Kidney (tissue), 14 donors: ENCODE measurements around the gene SYT1. TPM values are rescaled to one million over a fixed set of nuclear protein-coding genes. Genes with fewer than 3 reads are reported as not detected.

Source experiments
- DNase-seq, 5 donors: peaks; one replicate each; pipeline ENCODE4 v3.0.0-alpha.2; 2013 to 2020
- FAIRE-seq: peaks from 2 replicates; lab custom pipeline; 2012; peaks lifted over from hg19 to GRCh38; lab: Jason Lieb, UNC
- H3K27ac ChIP-seq, 2 donors: one replicate each; pipeline ENCODE4 v1.7.0; 2013; ENCODE audit warnings: low read depth in 2 of 2, low read length in 2 of 2, inconsistent platforms in 1 of 2
- H3K27me3 ChIP-seq: one replicate; pipeline ENCODE4 v1.7.1; 2013; ENCODE audit warnings: low read length, inconsistent platforms; ENCODE audit not compliant: control insufficient read depth, insufficient read depth
- H3K36me3 ChIP-seq, 3 donors: one replicate each; pipeline versions ENCODE4 v1.7.0 to v1.7.1; 2013; ENCODE audit warnings: low read length in 3 of 3, control low read depth in 1 of 3, inconsistent platforms in 1 of 3; ENCODE audit not compliant: insufficient read depth in 3 of 3, control insufficient read depth in 2 of 3
- H3K4me1 ChIP-seq, 3 donors: one replicate each; pipeline versions ENCODE4 v1.7.0 to v1.7.1; 2013; ENCODE audit warnings: low read length in 3 of 3, inconsistent platforms in 1 of 3, low read depth in 1 of 3; ENCODE audit not compliant: control insufficient read depth in 2 of 3, insufficient read depth in 2 of 3
- H3K4me3 ChIP-seq, 3 donors: one replicate each; pipeline versions ENCODE4 v1.7.0 to v1.8.1; 2013; ENCODE audit warnings: low read length in 3 of 3, control low read depth in 1 of 3, inconsistent platforms in 1 of 3
- H3K9ac ChIP-seq, 3 donors: one replicate each; pipeline versions ENCODE4 v1.7.0 to v1.7.1; 2013; ENCODE audit warnings: low read length in 3 of 3, control low read depth in 1 of 3, inconsistent platforms in 1 of 3
- H3K9me3 ChIP-seq, 3 donors: one replicate each; pipeline versions ENCODE4 v1.7.0 to v1.7.1; 2013; ENCODE audit warnings: low read length in 3 of 3, control low read depth in 1 of 3, inconsistent platforms in 1 of 3; ENCODE audit not compliant: control insufficient read depth in 2 of 3, insufficient read depth in 1 of 3
- intact Hi-C: fragments of 100-400 bp; cut with DNase I; formaldehyde crosslinking; loops from one replicate; pipeline ENCODE4 v1.11.1; 2022
- microRNA-seq: library from miRNA; unstranded; fragments of <30 nt; microRNA quantifications from one replicate; pipeline ENCODE4 v1.2.0, GENCODE V29; 2020
- polyA plus RNA-seq: library from polyadenylated mRNA; stranded (reverse); fragments of 350-450 nt; fragmentation: Illumina TruSeq; extraction: RNeasy Lipid Tissue Mini Kit (QIAGEN cat#74804); gene quantifications from one replicate; pipeline ENCODE4 v1.2.3, GENCODE V29; 2014; ENCODE audit warnings: low read depth, low replicate concordance; ENCODE audit not compliant: insufficient read depth
- total RNA-seq: library from RNA; stranded (reverse); fragmentation: NEBNext Ultra II Directional; extraction: Animal tissue kit (Norgen Biotek cat#: 25700); gene quantifications from one replicate; pipeline ENCODE4 v1.2.1, GENCODE V29; 2021
- TF ChIP-seq, protein P1 (sequence below): IDR thresholded peaks from 3 replicates; pipeline ENCODE4 v1.5.1; 2012; ENCODE audit warnings: mild to moderate bottlenecking, moderate library complexity, borderline replicate concordance; ENCODE audit not compliant: insufficient read depth; ENCODE audit errors: extremely low read depth
- donor health status: control.
- donor health status: control.
- donor health status: control.
- donor health status: control.
- donor health status: control.
- donor health status: DM: yes; HTN: yes; CAD: no.
- donor health status: Normal renal cell carcinoma (clear cell type).

Gene SYT1
- total and polyA plus RNA-seq, 2 donors from 2014 or later: 0.69 to 1.2 TPM

DNA sequence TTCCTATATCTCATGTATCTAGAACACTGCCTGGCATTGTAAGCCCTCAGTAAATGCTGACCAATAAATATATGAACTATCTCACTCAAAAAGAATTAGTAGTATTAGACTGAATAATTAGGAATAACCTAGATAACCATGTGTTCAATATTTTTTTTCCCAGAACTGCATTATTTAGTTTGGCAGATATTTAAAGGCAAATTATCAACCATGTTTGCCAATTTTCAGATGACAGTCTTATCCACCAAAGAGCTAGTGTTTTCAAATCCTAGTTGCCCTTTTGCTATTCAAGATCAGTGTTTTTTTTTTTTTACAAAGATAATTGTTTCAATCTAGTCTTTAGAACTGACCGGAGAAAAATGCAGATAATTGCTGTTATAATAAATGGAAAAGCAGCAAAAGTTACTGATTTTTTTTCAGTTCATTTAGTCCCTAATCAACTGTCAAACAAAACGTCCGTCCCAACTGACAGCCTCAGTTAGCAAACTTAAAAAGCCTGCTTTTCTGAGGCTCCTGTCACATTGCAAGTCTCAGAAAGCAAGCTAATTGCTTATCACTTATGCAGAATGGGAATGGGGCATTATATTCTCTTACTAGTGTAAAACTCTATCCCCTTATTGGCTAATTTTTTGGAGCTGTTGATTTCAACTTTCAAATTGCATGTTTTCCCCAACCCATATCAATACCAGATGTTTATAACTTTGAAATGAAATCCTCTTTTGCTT is 623.0 kb downstream of the SYT1 start:
- no peak overlapping the region for H3K27ac ChIP-seq
- no peaks in the 10 kb centered on the region for H3K27me3 ChIP-seq
- no peak for DNase-seq
- no peak for FAIRE-seq
- no peaks in the 10 kb centered on the region for H3K36me3 ChIP-seq
- intact Hi-C loops: no loop called here
- no peak overlapping the region for H3K9ac ChIP-seq
- no peaks in the 10 kb centered on the region for H3K4me1 ChIP-seq
- TF ChIP-seq, protein P1, sequence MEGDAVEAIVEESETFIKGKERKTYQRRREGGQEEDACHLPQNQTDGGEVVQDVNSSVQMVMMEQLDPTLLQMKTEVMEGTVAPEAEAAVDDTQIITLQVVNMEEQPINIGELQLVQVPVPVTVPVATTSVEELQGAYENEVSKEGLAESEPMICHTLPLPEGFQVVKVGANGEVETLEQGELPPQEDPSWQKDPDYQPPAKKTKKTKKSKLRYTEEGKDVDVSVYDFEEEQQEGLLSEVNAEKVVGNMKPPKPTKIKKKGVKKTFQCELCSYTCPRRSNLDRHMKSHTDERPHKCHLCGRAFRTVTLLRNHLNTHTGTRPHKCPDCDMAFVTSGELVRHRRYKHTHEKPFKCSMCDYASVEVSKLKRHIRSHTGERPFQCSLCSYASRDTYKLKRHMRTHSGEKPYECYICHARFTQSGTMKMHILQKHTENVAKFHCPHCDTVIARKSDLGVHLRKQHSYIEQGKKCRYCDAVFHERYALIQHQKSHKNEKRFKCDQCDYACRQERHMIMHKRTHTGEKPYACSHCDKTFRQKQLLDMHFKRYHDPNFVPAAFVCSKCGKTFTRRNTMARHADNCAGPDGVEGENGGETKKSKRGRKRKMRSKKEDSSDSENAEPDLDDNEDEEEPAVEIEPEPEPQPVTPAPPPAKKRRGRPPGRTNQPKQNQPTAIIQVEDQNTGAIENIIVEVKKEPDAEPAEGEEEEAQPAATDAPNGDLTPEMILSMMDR: no peak
- H3K9me3 ChIP-seq: peaks cover 0 to 4% (median 0%) of the 10 kb centered on the region in 3 donors
- H3K4me3 ChIP-seq: no peak overlapping the region

Small RNAs within 50 kb of the gene (microRNA-seq; reads per million reads assigned to microRNA genes)
- gene MIR1252: not detected
